Stimulated activated CD4-positive, alpha-beta T cell treated with anti-CD3 and anti-CD28 coated beads, Interleukin-1b, Interleukin-23, amount 100 ng/mL, for 4 hours (primary cell): ENCODE results near the gene NEU4.

Experiments used
- DNase-seq, 2 donors: peaks; one replicate each; pipeline ENCODE4 v3.0.0-alpha.2; 2020; ENCODE audit warnings: low read depth in 2 of 2

Gene NEU4

GRCh38 chr2:241864168-241864849 lies 55.3 kb downstream of the NEU4 start:
- DNase-seq, result no peak

- DNase-seq, result no peak
Observed at GRCh38 chr2:241864850-241865213, 55.8 kb downstream of the NEU4 start.

- DNase-seq, result no peak
Observed at GRCh38 chr2:241865416-241865956, 56.5 kb downstream of the NEU4 start.

- DNase-seq, result no peak
Observed at GRCh38 chr2:241865957-241866789, 57.2 kb downstream of the NEU4 start.
